Activated gamma-delta T cell (primary cell): ENCODE measurements around the gene ASPG.

ENCODE experiments used
- DNase-seq: peaks from one replicate; lab custom pipeline; 2025; lab: John Stamatoyannopoulos, UW
- total RNA-seq, 2 donors: gene quantifications; one replicate each; lab custom pipeline; 2026; lab: John Stamatoyannopoulos, UW

Gene ASPG
- total RNA-seq = 0.05 to 0.09 reads per million in 2 donors

GRCh38 chr14:104085032-104085888, at the start of gene ASPG:
Gene ASPG (plus strand): TSS chr14:104085700. CDS start chr14:104085771, 71 bp downstream.
- DNase-seq = no peak

- DNase-seq = no peak
Measured at GRCh38 chr14:104036212-104036611, 49.3 kb upstream of the ASPG start.

GRCh38 chr14:104037074-104037473, 48.4 kb upstream of the ASPG start:
- DNase-seq = no peak

GRCh38 chr14:104037903-104038302, 47.6 kb upstream of the ASPG start:
- DNase-seq = no peak

- DNase-seq = no peak
Measured at GRCh38 chr14:104039214-104039613, 46.3 kb upstream of the ASPG start.

- DNase-seq = no peak
Measured at GRCh38 chr14:104040539-104040938, 45.0 kb upstream of the ASPG start.

GRCh38 chr14:104041430-104042104, 43.9 kb upstream of the ASPG start:
- DNase-seq = no peak

- DNase-seq = no peak
Measured at GRCh38 chr14:104044016-104044415, 41.5 kb upstream of the ASPG start.

GRCh38 chr14:104047761-104048160, 37.7 kb upstream of the ASPG start:
- DNase-seq = no peak

- no peak for DNase-seq
Measured at GRCh38 chr14:104048758-104049507, 36.6 kb upstream of the ASPG start.

GRCh38 chr14:104049576-104050240, 35.8 kb upstream of the ASPG start:
- DNase-seq = no peak

- no peak for DNase-seq
Measured at GRCh38 chr14:104051092-104051813, 34.2 kb upstream of the ASPG start.

GRCh38 chr14:104054222-104054905, 31.1 kb upstream of the ASPG start:
- no peak for DNase-seq

GRCh38 chr14:104062281-104062680, 23.2 kb upstream of the ASPG start:
- DNase-seq = no peak

GRCh38 chr14:104064003-104064402, 21.5 kb upstream of the ASPG start:
- no peak for DNase-seq

- no peak for DNase-seq
Measured at GRCh38 chr14:104066279-104066678, 19.2 kb upstream of the ASPG start.

GRCh38 chr14:104066719-104067295, 18.7 kb upstream of the ASPG start:
- DNase-seq = no peak

GRCh38 chr14:104069541-104069940, 16.0 kb upstream of the ASPG start:
- DNase-seq = no peak

- no peak for DNase-seq
Measured at GRCh38 chr14:104072586-104072985, 12.9 kb upstream of the ASPG start.

- DNase-seq = no peak
Measured at GRCh38 chr14:104073764-104074163, 11.7 kb upstream of the ASPG start.
